GM06990 (cell line): ENCODE measurements around the gene TMEM179.

Source experiments
- DNase-seq: peaks from one replicate; pipeline ENCODE4 v3.0.0-alpha.2; 2011; ENCODE audit not compliant: insufficient read length; ENCODE audit errors: extremely low read depth
- H3K27me3 ChIP-seq: replicated peaks from 2 replicates; pipeline ENCODE4 v1.6.0; 2011; ENCODE audit warnings: low read length; ENCODE audit not compliant: control insufficient read depth, insufficient read depth
- H3K36me3 ChIP-seq: 2 replicates; pipeline ENCODE4 v1.5.1; 2011; ENCODE audit warnings: low read length; ENCODE audit not compliant: control insufficient read depth, insufficient read depth
- H3K4me3 ChIP-seq: replicated peaks from 2 replicates; pipeline ENCODE4 v1.5.1; 2011; ENCODE audit warnings: low read depth, mild to moderate bottlenecking, control low read depth, low read length
- TF ChIP-seq, protein P1 (sequence below): IDR thresholded peaks from 2 replicates; pipeline ENCODE4 v1.5.1; 2011; ENCODE audit warnings: low read length, control low read depth, mild to moderate bottlenecking, inconsistent platforms; ENCODE audit not compliant: insufficient read depth, poor library complexity, severe bottlenecking

Gene TMEM179

DNA sequence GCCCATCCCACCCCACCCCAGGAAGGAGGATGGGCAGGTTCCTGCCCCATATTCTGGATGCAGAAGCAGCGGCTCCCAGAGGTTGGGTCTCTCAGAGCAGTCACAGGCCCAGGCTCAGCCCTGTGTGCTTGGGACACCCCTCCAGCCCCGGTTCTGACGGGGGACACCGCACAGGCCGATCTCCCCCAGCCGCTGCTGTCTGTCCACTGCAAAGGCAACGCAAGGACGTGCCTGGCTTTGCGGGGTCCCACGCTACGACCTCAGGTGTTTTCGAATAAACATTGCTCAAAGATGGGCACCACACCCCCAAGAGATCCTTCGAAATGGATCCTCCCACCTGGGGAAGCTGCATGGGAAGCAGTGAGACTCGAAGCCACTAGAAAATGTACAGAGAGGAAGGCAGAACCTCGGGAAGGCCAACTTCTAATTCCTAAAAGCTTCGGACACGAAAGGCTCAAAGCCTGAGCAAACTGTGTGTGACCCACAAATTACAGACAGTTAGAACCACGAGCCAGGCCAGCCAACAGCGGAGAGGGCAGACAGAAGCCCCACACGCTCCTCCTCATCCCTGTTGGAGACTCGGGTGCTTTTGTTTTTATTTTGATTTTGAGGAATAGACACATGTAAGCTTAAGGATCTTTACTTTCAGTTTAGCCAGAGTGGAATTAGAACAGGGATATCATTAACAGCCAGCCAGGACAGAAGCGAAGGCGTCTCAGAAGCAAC, 14.2 kb downstream of the TMEM179 start:
- Histone ChIP-seq H3K4me3 (no peak overlapping the region), H3K27me3 (no peaks in the 10 kb centered on the region; the same call in 1 of the 2 replicates), H3K36me3 (no peaks in the 10 kb centered on the region)
- TF ChIP-seq, protein P1, sequence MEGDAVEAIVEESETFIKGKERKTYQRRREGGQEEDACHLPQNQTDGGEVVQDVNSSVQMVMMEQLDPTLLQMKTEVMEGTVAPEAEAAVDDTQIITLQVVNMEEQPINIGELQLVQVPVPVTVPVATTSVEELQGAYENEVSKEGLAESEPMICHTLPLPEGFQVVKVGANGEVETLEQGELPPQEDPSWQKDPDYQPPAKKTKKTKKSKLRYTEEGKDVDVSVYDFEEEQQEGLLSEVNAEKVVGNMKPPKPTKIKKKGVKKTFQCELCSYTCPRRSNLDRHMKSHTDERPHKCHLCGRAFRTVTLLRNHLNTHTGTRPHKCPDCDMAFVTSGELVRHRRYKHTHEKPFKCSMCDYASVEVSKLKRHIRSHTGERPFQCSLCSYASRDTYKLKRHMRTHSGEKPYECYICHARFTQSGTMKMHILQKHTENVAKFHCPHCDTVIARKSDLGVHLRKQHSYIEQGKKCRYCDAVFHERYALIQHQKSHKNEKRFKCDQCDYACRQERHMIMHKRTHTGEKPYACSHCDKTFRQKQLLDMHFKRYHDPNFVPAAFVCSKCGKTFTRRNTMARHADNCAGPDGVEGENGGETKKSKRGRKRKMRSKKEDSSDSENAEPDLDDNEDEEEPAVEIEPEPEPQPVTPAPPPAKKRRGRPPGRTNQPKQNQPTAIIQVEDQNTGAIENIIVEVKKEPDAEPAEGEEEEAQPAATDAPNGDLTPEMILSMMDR, result no peak
- no peak for DNase-seq

DNA sequence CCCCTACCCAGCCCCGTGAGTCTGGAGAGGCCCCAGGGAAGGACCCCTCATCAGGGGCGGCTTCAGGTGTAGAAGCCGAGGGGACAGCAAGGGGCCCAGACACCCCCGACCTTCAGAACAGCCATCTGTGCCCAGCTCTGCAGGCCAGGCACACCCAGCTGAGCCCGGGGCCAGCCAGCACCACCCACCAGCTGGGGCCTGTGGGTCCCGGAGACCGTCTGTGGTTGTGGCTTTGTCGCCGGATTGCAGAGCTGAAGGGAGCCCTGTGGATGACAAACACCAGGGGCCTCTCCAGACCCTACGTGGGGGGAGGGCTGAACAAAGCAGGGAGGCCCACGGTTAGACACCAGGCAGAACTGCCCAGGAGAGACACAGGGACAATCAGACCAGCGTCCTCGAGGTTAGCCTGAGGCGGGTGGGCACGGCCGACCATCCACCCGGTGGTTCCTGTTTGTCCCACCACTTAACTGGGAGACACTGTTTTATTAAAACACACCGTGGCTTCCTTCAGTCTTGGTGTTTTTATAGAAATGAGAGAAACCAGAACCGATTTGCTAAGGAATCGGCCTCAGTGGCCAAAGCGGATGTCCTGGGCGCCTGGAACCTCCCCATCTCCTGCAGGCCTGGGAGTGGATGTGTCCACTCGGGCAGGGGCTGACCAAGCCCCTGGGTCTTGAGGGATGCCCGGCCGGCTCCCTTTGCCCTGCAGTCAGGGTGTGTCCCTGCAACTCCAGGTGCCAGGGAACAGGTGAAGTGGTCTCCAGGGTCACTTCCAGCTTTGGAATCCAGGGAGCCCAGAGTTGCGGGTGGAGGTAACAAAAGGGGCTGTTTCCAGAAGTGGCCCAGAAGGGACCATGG, 15.0 kb downstream of the TMEM179 start:
- H3K27me3 ChIP-seq, result no peaks in the 10 kb centered on the region; the same call in 1 of the 2 replicates

DNA sequence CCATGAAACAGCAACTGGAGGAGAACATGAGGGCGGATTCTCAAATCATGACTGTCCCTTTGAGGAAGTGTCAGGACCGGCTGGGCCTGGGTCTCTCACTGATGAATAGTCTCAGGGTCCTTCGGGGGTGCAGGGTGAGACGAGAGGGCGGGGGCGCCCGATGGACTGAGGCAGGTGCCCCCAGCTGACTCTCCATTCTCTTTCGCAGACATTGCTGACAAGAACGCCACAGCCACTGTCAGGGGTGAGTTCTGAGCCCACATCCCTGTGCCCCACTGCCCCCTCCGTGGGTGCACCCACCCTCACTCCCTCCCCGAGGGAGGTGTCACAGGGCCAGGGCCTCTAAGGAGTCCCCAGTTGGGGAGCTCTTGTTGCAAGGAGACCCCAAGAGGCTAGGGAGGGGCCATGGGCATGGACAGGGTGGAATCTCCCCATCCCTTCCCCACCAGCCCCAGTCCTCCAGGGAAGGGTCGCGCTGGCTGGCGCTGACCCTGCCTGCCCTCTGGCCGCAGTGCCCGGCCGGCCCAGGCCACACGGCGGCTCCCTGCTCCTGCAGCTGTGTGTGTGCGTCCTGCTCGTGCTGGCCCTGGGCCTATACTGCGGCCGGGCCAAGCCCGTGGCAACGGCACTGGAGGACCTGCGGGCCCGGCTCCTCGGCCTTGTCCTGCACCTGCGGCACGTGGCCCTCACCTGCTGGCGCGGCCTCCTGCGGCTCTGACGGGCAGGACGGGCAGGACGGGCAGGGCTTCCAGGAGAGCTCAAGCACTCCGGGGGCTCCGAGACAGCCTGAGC, 16.3 kb downstream of the TMEM179 start:
- no peaks in the 10 kb centered on the region; the same call in 1 of the 2 replicates for H3K27me3 ChIP-seq
- H3K36me3 ChIP-seq, result no peaks in the 10 kb centered on the region
- no peak overlapping the region for H3K4me3 ChIP-seq
- DNase-seq, result no peak
- TF ChIP-seq, protein P1, result no peak

More for the DNA sequence above, 15.0 kb downstream of the TMEM179 start:
- no peaks in the 10 kb centered on the region for H3K36me3 ChIP-seq
- no peak overlapping the region for H3K4me3 ChIP-seq
- TF ChIP-seq, protein P1, result no peak
- DNase-seq, result no peak

DNA sequence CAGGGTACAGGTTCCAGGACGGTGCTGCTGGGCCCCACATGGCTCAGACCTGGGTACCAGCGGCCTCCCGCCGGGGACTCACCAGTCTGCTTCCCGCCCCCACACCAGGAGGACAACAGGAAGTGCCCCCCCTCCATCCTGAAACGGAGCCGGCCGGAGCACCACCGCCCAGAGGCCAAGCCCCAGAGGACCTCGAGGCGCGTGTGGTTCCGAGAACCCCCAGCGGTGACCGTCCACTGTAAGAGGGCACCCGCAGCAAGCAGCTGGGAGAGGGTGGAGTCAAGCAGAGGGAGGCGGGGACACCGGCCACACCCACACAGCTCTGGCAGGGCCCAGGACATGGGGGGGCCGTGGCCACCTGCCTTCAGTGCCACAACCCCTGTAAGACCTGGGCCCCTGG, 16.9 kb downstream of the TMEM179 start:
- no peaks in the 10 kb centered on the region; the same call in 1 of the 2 replicates for H3K27me3 ChIP-seq
- no peak for DNase-seq
- no peak overlapping the region for H3K4me3 ChIP-seq
- H3K36me3 ChIP-seq, result no peaks in the 10 kb centered on the region
- TF ChIP-seq, protein P1, result no peak

DNA sequence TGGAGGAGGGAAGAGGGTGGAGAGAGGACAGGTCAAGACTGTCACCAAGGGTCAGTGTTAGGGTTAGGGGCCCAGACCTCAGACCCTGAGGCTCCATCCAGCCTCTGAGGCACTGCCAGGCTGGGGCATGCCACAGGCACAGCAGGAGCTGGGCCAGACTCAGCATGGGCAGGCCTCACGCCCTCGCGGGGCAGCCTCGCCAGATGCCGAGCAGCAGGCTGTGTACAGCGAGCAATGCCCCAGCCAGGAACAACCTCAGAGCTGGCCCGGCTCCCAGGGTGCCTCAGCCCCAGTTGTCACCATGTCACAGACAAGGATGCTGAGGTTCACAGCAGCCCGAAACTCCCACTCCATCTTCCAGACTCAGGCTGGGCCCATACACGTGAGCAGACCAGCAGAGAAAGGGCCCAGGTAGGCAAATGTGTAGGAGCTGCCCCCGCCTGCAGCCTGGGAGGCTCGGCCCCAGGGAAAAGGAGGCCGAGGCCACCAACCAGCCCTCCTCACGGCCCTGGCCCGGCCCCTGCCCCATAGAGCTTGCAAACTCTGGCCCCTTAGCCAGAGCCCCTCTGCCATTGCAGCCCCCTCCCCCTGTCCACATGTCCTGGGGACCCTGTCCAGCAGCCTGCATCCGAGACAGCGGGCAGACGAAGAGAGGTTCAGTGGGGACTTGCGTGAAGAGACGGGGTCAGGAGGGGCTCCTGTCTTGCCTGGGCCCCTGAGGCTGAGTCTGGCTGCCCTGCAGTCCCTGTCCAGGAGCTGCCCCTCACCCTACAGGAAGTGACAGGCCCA, 17.5 kb downstream of the TMEM179 start:
- no peak overlapping the region for H3K4me3 ChIP-seq
- H3K27me3 ChIP-seq, result no peaks in the 10 kb centered on the region; the same call in 1 of the 2 replicates
- H3K36me3 ChIP-seq, result no peaks in the 10 kb centered on the region
- no peak for DNase-seq
- TF ChIP-seq, protein P1, result no peak
